HG03159 (cell line): ENCODE measurements around the gene ZNF19.
"Not testable (repeated sequence)": the region's sequence is repeated elsewhere in the genome, so short reads cannot be mapped to it uniquely, and the experiment has no call there.

Experiments used
- ATAC-seq: cut with Tn5 transposase; IDR thresholded peaks from one replicate; pipeline ENCODE4 v1.9.1; 2021; ENCODE audit warnings: mild to moderate bottlenecking, moderate library complexity; ENCODE audit not compliant: unreplicated experiment

Gene ZNF19

GRCh38 chr16:71489122-71489521 lies at the start of gene ZNF19:
TSS of gene ZNF19 (minus strand) at chr16:71489324. CDS start at chr16:71482114, 7,210 bp downstream.
- no peak for ATAC-seq

GRCh38 chr16:71537643-71538042 lies 48.5 kb upstream of the ZNF19 start:
- ATAC-seq, result no peak

- ATAC-seq, result no peak
Observed at GRCh38 chr16:71536752-71537499, 47.8 kb upstream of the ZNF19 start.

- no peak for ATAC-seq
Observed at GRCh38 chr16:71532366-71532765, 43.2 kb upstream of the ZNF19 start.

- no peak for ATAC-seq
Observed at GRCh38 chr16:71528863-71529262, 39.7 kb upstream of the ZNF19 start.

- no peak for ATAC-seq
Observed at GRCh38 chr16:71528257-71528656, 39.1 kb upstream of the ZNF19 start.

- ATAC-seq, result no peak
Observed at GRCh38 chr16:71526111-71526631, 37.0 kb upstream of the ZNF19 start, which contains the start of gene CHST4. TSS of gene CHST4 (plus strand) at chr16:71526426. CDS start at chr16:71536678, 10,252 bp downstream.

- ATAC-seq, result no peak
Observed at GRCh38 chr16:71524566-71525553, 35.7 kb upstream of the ZNF19 start.

- no peak for ATAC-seq
Observed at GRCh38 chr16:71520550-71520949, 31.4 kb upstream of the ZNF19 start.

- no peak for ATAC-seq
Observed at GRCh38 chr16:71515026-71515425, 25.9 kb upstream of the ZNF19 start.

GRCh38 chr16:71514476-71514875 lies 25.4 kb upstream of the ZNF19 start:
- no peak for ATAC-seq

- ATAC-seq, result no peak
Observed at GRCh38 chr16:71513302-71513701, 24.2 kb upstream of the ZNF19 start.

- ATAC-seq, result no peak
Observed at GRCh38 chr16:71507061-71507460, 17.9 kb upstream of the ZNF19 start.

GRCh38 chr16:71504901-71505300 lies 15.8 kb upstream of the ZNF19 start:
- ATAC-seq, result no peak

GRCh38 chr16:71504051-71504450 lies 14.9 kb upstream of the ZNF19 start:
- ATAC-seq, result not testable (repeated sequence)

- ATAC-seq, result no peak
Observed at GRCh38 chr16:71501547-71501946, 12.4 kb upstream of the ZNF19 start.

GRCh38 chr16:71500964-71501363 lies 11.8 kb upstream of the ZNF19 start:
- ATAC-seq, result no peak

- ATAC-seq, result peak; percentile 60
Observed at GRCh38 chr16:71499775-71500364, 10.7 kb upstream of the ZNF19 start.

- ATAC-seq, result no peak
Observed at GRCh38 chr16:71498031-71498430, 8.9 kb upstream of the ZNF19 start.

- no peak for ATAC-seq
Observed at GRCh38 chr16:71493213-71493612, 4.1 kb upstream of the ZNF19 start.

- ATAC-seq, result no peak
Observed at GRCh38 chr16:71492786-71493185, 3.7 kb upstream of the ZNF19 start.
